HG02870 (cell line): Measurements from ENCODE around the gene ANGPTL2.

Experiments used
- ATAC-seq: cut with Tn5 transposase; IDR thresholded peaks from one replicate; pipeline ENCODE4 v1.9.1; 2021; ENCODE audit warnings: mild to moderate bottlenecking, moderate library complexity; ENCODE audit not compliant: unreplicated experiment

ANGPTL2 gene

DNA sequence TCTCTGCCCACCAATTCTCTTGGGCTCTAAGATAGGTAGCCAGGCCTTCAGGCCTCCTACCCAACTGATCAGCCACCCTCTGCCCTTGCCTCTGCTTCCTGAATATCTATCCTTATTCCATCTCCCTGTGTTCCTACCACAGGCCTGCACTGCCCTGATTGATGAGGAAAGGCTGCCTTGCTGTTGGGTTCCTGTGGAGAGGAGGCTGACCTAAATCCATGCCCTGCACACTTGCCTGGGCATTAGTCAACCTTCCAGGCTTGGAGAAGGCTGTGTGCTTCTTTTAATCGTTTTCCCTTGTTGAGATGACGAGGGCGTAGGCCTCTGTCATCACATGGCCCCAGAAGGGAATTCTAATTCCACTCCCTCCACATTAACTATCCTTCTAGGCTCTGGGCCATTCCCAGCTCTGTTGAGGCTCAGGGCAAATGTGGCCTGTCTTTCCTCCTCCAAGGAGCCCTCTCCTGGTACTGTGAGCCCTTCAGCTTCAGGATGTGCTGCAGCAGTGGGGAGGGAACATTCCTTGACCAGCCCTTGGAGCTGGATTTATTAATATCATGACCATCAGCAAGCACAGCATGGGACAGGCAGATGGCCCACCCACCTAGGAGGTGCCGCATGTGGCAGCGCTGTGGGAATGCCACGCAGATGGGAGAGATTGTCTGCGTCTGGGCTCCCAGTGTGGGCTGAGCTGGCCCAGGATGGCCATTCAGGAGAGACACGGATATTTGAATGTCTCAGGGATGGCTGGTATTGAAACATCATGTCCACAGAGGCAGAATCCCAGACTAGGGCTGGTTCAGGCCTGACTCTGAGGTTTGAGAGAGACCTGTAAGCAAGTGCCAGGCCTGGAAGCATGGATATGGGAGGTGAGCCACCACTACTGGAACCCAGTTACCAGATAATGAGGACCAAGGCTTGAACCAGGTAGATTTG lies 40.9 kb downstream of the ANGPTL2 start:
- ATAC-seq: no peak

DNA sequence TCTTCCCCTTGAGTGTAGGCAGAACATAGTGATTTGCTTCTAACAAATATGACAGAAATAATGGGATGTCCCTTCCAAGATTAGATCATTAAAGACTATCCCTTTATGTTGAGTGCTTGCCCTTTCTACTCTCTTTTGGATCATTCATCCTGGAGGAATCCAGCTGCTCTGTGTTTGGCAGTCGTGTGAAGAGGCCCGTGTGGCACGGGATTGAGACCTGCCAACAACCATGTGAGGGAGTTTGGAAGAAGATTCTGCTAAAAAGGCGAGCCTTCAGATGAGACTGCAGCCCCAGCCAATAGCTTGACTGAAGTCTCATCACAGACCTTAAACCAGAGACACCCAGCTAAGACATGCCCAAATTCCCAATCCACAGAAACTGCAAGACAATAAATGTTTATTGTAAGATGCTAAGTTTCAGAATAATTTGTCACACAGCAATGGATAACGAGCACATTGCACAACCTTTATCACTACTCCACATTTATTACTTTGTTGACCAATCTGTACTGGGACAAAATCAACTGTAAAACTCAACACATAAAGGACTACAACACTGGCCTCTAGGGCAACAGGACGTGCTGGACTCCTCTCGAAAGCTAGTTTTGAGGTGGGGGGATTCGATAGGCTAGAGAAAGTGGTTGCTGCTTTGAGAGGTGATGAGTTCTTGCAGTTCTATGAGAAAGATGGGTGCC lies 42.8 kb downstream of the ANGPTL2 start:
- ATAC-seq: no peak

DNA sequence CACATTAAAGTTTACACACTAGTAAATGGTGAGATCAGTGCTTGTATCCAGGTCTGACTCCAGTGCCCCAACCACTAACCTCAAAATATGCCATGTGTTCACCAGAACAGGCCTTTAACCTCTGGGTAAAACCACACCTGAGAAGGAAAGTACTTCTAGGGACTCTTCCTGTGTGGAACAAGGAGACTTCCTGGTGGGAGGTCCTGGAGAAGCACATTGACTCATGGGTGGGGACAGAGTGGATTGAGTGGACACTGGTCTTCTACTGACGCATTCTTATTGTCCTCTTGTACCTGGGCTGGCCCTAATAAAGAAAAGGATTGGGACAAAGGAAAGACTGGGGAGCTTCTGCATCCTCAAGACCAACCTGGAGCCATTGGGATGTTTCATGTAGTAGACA lies 43.4 kb downstream of the ANGPTL2 start:
- no peak for ATAC-seq

DNA sequence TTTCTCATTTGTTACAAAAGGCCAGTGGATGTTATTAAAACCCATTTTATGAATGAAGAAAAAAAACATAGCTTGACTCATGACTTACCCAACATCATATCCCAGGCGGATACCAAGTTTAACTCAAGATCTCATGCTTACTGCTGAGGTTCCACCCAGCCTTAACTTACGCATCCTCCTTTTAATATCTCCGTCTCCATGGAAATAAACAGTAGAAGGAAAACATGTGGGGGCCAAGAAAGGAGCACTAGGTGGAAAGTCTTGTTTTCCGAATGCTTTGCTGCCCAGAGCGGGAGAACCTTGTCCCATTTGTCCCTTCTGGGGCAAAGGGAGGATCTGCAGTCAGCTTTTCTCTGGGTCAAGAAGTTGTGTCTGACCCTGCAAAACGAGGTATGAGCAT lies 44.1 kb downstream of the ANGPTL2 start:
- ATAC-seq: no peak

DNA sequence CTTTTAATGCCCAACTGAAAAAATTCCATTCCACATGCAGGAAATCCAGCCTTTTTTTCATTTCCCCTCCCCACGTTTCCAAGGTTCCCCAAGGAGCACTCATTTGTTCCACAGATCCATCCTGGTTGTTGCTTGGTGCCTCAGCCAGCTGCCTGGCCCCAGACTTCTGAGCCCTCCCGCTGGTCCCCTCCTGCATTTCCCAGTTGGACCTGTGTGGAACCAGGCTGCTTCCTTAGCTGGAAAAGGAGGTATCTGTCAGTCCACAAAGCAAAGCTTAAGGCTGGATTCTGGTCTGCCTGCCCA lies 44.8 kb downstream of the ANGPTL2 start:
- no peak for ATAC-seq

DNA sequence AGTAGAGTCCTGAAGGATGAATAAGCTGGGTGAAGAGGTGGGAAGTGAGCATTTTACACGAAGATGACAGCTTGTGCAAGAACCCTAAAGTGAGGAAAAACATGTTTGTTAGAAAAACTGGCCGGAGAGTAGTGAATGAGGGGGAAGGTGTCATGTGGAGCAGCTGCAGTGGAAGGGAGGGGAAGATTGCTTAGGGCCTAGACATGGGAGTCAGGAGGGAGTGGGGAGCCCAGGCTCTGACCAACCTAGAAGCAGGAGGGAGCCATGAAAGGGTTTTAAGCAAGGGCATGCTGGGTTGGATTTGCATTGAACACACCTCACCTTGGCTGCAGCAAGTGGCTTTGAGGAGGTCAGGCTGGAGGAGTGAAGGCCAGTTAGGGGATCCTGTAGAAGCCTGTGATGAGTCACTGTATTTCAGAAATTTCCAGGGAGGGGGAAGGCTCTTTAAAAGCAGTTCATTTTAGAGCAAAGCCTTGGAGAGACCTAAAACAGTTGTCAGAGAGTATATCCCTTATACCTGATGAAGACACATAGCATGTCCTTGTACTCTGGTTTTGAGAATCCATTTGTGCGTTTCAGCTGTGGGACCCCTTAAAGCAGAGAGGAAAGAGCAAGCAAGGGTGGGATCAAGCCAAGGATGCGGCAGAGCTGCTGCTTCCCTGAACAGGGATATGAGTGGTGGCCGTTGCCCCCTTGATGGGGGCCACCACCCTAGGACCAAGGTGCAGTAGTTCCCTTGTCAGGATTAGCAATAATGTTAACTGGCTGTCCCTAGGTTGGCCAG lies 45.4 kb downstream of the ANGPTL2 start:
- no peak for ATAC-seq

DNA sequence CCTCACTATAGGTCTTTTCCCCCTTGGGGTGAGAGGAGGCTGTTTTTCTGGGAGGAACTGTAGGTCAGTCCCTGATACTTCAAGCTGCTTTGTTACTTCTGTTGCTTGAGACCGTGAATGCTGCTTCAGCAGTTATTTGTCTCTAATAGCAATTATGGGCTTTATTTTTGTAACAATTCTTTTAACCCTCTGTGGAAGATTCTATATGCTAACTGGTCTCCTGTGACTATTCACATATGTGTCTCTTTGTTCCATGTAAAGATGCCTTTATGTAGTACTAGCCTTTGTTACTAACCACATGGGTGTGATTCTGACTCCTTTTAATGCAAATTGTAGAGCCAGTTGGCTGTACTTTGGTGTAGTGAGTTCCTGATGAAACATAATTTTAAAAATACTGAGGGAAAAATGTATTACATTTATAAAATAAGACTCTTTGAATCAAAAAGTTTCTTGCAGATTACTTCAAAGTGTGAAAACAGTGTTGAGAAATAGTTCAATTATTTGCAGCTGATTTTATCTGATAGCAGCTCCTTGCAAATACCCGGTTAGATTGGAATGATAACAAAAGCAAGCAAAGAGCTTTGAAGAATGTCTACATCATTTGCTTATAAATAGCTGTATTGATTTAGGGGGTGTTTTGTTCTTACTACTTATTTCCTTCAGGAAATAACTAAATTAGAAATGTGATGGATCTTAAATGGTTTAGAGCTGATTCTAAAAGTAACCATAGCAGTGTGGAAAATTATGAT lies 46.6 kb downstream of the ANGPTL2 start:
- no peak for ATAC-seq

DNA sequence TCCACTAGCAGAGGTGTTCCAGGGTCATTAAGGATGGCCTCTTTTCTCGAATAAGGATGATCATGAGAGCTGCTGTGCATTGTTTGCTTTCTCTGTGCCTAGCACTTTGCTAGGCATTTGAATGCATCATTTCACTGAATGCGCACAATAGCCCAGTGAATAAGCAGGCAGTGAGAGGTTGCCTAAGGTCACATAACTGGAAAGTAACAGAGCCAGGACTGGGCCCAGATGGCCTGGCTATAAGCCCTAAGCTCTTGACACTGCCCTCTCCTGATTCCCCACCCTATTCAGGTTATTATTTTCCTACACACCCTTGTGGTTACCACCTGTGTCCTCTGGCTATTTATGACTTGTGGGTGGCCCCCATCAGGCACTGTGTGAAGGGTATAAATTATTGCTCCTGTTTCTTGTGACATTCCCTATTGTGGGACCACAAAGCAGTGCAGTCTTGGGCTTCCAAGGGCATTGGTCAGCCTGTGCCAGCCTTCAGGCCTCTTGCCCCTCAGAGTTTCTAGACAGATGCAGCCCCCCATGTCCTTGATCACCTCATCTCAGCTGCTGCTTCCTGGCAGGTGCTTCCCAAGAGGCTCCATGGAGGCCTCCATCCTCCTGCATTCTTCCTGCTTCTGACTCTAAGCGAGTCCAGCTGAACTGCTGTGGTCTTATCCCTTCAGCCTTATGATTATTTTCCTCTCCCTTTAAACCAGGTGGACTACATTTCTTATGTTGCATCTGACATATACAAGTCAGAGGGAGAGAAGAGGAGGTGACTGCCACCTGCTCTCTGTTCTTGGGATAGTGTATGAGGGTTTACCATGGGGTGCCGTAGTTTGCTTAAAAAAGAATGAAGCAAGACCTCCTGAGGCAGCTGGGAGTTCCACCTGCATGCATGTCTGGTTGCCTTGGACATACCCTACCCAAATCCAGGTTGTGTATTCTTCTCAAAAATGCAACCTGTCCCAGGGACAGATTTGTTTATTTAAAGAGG lies 47.6 kb downstream of the ANGPTL2 start:
- no peak for ATAC-seq

DNA sequence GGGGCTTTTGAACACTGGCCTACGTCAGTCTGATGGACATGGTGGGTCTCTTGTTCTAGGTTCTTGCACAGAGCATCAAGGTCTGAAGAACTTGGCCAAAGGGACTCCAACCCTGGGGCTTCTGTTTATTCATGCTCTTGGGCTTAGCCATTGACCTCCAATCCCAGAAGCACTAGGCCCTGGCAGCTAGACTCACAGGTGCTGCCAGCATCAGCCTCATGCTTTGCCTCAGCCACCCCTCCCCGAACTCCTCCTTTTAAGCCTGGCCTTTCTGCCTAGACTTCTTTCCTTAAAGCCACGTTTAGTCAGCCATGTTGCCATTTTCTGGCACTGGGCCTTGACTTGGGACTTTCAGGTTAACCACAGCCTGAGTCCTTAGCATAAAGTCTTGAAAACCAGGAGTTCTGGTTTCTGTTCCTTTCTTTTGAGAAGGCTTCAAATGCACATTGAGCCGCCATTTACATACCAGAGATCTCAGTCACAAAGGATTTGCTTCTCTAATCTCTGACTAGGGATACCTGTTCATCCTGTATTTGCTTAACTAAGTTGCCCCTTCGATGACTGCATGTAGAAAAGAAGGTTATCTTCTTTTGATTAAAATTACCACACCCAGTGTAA lies 54.7 kb downstream of the ANGPTL2 start:
- no peak for ATAC-seq

DNA sequence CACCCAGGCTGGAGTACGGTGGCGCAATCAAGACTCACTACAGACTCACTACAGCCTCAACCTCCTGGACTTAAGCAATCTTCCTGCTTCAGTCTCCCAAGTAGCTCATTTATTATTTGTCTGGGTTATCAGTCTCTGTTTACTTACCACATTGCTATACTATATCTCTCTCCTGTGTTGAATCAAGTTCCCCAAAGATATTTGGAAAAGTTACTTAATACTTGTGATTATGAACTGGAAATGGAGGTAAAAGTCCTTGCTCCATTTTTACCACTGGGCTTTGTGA lies 55.6 kb downstream of the ANGPTL2 start:
- ATAC-seq: no peak

DNA sequence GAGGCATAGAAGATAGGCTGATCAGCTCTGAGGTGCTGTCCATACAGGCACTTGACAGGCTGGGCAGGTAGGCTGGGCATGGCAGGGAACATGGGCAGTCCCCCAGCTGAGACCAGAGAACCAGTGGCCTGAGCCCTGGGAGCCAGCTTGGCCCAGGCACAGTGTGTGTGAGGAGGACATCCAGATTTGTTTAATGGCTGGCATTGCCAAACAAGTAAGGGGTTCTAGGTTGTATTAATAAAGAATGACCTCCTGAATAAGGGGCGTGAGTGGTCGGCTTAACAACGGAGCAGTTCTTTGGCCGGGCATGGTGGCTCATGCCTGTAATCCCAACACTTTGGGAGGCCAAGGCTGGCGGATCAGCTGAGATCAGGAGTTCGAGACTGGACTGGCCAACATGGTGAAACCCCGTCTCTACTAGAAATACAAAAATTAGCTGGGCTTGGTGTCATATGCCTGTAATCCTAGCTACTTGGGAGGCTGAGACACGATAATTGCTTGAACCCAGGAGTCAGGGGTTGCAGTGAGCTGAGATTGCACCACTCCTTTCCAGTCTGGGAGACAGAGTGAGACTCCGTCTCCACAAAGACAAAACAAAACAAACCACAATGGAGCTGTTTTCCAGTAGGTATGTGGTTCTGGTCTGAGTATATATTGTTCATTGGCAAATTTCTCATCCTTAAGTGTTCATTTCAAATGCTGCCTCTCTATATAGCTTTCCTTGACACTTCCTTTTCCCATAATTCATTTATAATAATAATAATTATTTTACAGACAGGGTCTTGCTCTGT lies 56.2 kb downstream of the ANGPTL2 start:
- no peak for ATAC-seq

DNA sequence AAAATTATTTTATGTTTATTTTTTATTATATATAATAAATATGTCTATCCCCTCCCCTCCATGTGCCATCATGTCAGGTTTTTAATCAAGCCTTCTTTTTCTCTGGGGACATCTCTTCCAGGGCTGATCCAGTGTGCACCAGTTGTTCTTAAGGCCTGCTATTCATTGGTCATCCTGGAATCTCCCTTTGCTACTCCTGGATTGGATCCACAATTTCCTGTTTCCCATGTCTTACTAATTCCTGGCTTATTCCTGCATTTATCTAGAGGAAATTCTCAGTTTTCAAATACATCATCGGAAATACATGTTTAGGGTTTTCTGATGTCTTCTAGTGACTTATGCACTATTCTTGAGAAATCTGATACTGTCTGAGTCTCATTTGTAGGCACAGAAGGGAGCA lies 56.8 kb downstream of the ANGPTL2 start:
- no peak for ATAC-seq

DNA sequence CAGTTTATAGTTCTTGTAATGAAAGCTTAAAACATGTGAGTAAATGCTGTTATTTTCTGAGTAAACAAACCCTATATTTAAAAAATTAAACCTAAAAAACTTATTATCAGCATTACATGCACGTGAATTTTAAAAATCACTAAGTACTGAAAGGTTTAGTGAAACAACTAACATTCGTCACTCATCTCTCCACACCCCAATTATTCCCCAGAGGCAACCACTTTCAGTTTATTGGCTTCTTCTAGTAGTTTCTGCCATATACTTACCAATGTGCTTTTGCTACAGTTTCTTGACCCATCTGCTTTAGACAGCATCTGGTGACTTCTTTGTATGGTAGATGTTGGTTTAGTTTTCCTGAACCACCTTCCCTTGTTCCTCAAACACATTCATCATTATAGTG lies 58.1 kb downstream of the ANGPTL2 start:
- ATAC-seq: no peak

DNA sequence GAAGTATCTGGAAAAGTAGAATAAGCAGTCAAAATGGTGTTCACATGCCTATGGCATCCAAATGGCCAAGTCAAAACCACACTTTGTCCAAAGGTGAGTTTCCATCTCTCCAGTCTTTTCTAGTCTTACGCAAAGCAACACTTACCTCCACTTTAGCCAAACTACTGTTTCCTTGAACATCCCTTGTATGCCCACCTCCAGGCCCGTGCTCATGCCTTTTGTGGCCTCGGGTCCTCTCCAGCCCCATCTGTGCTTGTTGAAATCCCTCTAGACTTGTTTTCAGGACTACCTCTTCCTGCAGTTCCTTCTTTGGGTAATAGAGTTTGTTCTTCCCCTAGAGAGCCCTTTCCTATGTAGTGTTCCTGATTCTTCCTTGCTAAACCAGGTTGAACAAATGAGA lies 61.0 kb downstream of the ANGPTL2 start:
- ATAC-seq: no peak

DNA sequence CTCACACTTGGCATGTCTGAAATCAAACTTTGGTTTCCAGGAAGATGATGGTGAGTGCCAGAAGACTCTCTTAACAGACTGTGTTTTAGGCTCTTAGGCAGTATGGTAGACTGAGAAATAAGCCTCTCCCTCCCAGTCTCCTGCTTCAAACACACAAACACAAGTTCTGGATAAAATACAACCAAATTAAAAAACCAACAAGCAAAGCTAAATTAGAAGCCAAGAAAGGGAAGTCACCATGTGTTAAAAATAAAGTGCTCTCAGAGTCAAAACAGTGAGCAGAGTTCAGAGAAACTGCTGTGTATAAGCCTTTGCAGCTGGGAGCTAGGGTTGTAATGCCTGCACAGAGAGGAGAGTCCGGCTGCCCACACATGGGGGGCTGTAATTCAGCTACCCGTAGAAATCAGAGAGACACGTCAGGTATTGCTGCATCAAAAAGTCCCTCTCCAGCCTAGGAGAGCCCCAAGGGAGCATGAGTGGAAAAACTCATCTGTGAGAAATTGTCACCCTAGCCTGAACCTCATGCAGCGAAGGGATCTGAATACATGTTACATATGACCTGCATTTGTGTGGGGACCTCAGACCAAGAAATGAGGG lies 62.6 kb downstream of the ANGPTL2 start:
- ATAC-seq: no peak

DNA sequence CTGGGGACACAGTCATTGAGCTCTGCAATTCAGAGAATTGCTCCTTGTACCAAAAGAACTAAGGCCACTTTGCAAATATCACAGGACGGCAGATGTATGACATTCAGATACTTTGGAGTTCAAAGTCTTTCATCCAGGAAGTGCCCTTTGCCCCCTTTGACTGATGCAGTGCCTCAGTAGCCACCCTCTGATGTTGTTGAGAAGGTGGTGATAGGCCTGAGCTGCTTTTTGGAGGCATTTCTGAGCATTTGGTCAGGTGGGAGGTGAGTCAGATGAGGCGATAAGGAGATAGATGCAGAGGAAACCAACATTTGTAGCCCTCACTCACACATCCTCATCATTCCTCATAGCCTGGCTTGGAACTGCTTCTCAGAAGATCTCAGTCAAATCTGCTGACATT lies 63.4 kb downstream of the ANGPTL2 start:
- ATAC-seq: no peak

DNA sequence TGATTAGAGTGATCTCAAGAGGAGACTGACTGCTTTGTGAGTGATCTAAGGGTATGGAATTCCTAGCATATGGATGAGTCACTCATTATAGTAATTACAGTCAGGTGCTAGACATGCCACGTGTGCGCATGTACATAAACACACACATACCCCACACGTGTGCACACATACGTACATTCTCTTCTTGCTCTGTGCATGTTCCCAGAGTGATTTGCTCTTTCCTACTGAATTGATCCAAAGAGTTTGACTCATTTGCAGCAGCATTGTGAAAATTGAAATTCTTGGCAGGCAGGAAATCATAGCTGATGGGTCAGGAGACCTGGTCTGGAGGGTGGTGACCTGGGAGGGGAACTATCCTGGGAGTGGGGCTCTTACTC lies 63.8 kb downstream of the ANGPTL2 start:
- ATAC-seq: no peak

DNA sequence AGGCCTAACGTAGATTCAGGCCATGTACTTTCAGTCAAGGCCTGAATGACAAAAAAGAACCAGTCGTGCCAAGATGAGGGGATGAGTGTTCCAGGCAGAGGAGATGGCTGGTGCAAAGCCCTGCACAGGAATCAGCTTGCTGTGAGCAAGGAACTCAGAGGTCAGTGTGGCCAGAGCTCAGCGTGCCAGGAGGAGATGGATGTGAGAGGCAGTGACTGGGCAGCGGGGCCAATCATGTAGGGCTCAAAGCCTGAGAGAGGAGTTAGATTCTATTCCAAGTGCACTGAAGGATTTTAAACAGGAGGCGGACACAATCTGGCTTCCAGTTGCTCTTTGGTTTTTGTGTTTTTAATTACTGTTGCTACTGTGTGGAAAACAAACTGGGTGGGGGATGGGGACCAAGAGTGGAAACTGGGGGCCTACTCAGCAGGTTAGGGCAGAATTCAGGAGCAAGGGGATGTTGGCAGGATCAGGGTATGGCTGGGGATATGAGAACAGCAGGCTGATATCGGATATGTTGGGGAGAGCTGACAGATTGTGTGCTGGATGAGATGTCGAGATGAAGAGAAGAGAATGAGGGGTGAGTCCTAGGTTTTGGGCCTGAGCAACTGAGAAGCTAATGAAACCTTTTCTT lies 64.3 kb downstream of the ANGPTL2 start:
- no peak for ATAC-seq
